HepG2 (cell line): ENCODE results near the gene TSNAXIP1. TPM values are rescaled to one million over a fixed set of nuclear protein-coding genes. Genes with fewer than 3 reads are reported as not detected.
A peak's percentile ranks its signal among the peaks of the same experiment; 100 is the strongest.

Experiments
- ARID5B ChIP-seq: IDR thresholded peaks from 2 replicates; pipeline ENCODE4 v1.4.0; 2020; ENCODE audit warnings: mild to moderate bottlenecking, missing genetic modification reagents
- CEBPB ChIP-seq: IDR thresholded peaks from 2 replicates; pipeline ENCODE4 v1.6.1; 2011; ENCODE audit warnings: low read depth, low read length, improper control_type of control experiment, borderline replicate concordance
- FOXO4 ChIP-seq: sonication (generic); formaldehyde crosslinking; conservative IDR thresholded peaks from 2 replicates; pipeline ENCODE4 v1.8.1; 2023; ENCODE audit warnings: missing genetic modification reagents
- GLI4 ChIP-seq: sonication (generic); formaldehyde crosslinking; IDR thresholded peaks from 2 replicates; pipeline ENCODE4 v1.5.1; 2020; ENCODE audit warnings: missing genetic modification reagents, mild to moderate bottlenecking, moderate library complexity, borderline replicate concordance
- GRHL1 ChIP-seq: sonication (generic); formaldehyde crosslinking; conservative IDR thresholded peaks from 2 replicates; pipeline ENCODE4 v1.8.0; 2022; ENCODE audit warnings: missing genetic modification reagents
- HHEX ChIP-seq: IDR thresholded peaks from 2 replicates; pipeline ENCODE4 v1.6.1; 2016; ENCODE audit warnings: control low read depth
- MAFG ChIP-seq: sonication (generic); formaldehyde crosslinking; IDR thresholded peaks from 2 replicates; pipeline ENCODE4 v1.5.1; 2020; ENCODE audit warnings: mild to moderate bottlenecking, missing genetic modification reagents
- MIER2 ChIP-seq: IDR thresholded peaks from 2 replicates; pipeline ENCODE4 v1.6.1; 2016; ENCODE audit warnings: missing biosample characterization, missing genetic modification reagents
- MNT ChIP-seq: fragments of 450-650 bp; IDR thresholded peaks from 2 replicates; pipeline ENCODE4 v1.6.1; 2016
- ONECUT2 ChIP-seq: sonication (generic); formaldehyde crosslinking; IDR thresholded peaks from 2 replicates; pipeline ENCODE4 v1.4.0; 2020; ENCODE audit warnings: missing genetic modification reagents
- TERF1 ChIP-seq: sonication (generic); formaldehyde crosslinking; IDR thresholded peaks from 2 replicates; pipeline ENCODE4 v1.8.0; 2022; ENCODE audit warnings: mild to moderate bottlenecking, missing genetic modification reagents, moderate library complexity
- TP53 ChIP-seq: sonication (generic); formaldehyde crosslinking; conservative IDR thresholded peaks from 2 replicates; pipeline ENCODE4 v1.4.0; 2020; ENCODE audit warnings: missing genetic modification reagents
- ZNF121 ChIP-seq: sonication (generic); formaldehyde crosslinking; IDR thresholded peaks from 2 replicates; pipeline ENCODE4 v1.5.0; 2020; ENCODE audit warnings: mild to moderate bottlenecking, missing genetic modification reagents
- ZNF282 ChIP-seq: fragments of 450-650 bp; IDR thresholded peaks from 2 replicates; pipeline ENCODE4 v1.6.1; 2018; ENCODE audit not compliant: partially characterized antibody
- ZNF446 ChIP-seq: sonication (generic); formaldehyde crosslinking; IDR thresholded peaks from 2 replicates; pipeline ENCODE4 v1.5.0; 2020; ENCODE audit warnings: mild to moderate bottlenecking, missing genetic modification reagents
- ZNF644 ChIP-seq: IDR thresholded peaks from 2 replicates; pipeline ENCODE4 v1.6.1; 2016; ENCODE audit warnings: low read depth
- ZNF776 ChIP-seq: sonication (generic); formaldehyde crosslinking; IDR thresholded peaks from 2 replicates; pipeline ENCODE4 v1.4.0; 2020; ENCODE audit warnings: mild to moderate bottlenecking, missing genetic modification reagents
- ZSCAN9 ChIP-seq: IDR thresholded peaks from 2 replicates; pipeline ENCODE4 v1.6.1; 2016; ENCODE audit warnings: borderline replicate concordance
- polyA plus RNA-seq, 8 experiments: library from polyadenylated mRNA; depleted of rRNA in 3 of 8; stranded (reverse) in 7 of 8; unstranded in 1 of 8; fragments of >200 nt; fragmentation: Illumina TruSeq in 4 of 8; extraction: Trizol in 4 of 8; gene quantifications; 2 replicates each; pipeline versions ENCODE4 v1.2.1 to v1.2.3, GENCODE V29; 2011 to 2016; ENCODE audit warnings: low read depth in 4 of 8, missing spikeins in 1 of 8, mixed read lengths in 1 of 8; ENCODE audit not compliant: insufficient read depth in 1 of 8
- total RNA-seq, 5 experiments: library from RNA; depleted of rRNA; stranded (reverse); fragments of >200 nt; fragmentation: Illumina TruSeq; extraction: Trizol; gene quantifications; 2 replicates each; pipeline ENCODE4 v1.2.3, GENCODE V29; 2016; ENCODE audit warnings: low read depth in 1 of 5

Gene TSNAXIP1
- total and polyA plus RNA-seq, 2 of the 13 experiments (the other 11 are each of a cell fraction or from before 2014, with no cell fraction given): 0.37 to 0.86 TPM

- peak; percentile 72 for TF ChIP-seq ARID5B (CRISPR knock-in tag)
- TF ChIP-seq MNT: peak; percentile 38; the same call in 1 of the 2 replicates
- TF ChIP-seq FOXO4 (CRISPR knock-in tag): no peak
- 0 out of 2 replicates have a peak, but pooled peaks have one; percentile 11 for TF ChIP-seq ONECUT2 (CRISPR knock-in tag)
- peak; percentile 56; the same call in 1 of the 2 replicates for TF ChIP-seq MIER2 (CRISPR knock-in tag)
- TF ChIP-seq CEBPB: no peak
- peak; percentile 37; the same call in 1 of the 2 replicates for TF ChIP-seq ZSCAN9 (CRISPR knock-in tag)
- TF ChIP-seq ZNF644 (CRISPR knock-in tag): 0 out of 2 replicates have a peak, but pooled peaks have one; percentile 31
- TF ChIP-seq ZNF121: no peak
- no peak for TF ChIP-seq GRHL1 (CRISPR knock-in tag)
- no peak; the same call in 1 of the 2 replicates for TF ChIP-seq HHEX (CRISPR knock-in tag)
- peak; percentile 90 for TF ChIP-seq ZNF446
- TF ChIP-seq MAFG (CRISPR knock-in tag): no peak
- no peak for TF ChIP-seq TERF1 (CRISPR knock-in tag)
- peak; percentile 72; the same call in 1 of the 2 replicates for TF ChIP-seq ZNF776
- TF ChIP-seq ZNF282: no peak
- TF ChIP-seq GLI4 (CRISPR knock-in tag): 0 out of 2 replicates have a peak, but pooled peaks have one; percentile 58
- no peak for TF ChIP-seq TP53 (CRISPR knock-in tag)
Observed at GRCh38 chr16:67841816-67842508, 35.3 kb downstream of the TSNAXIP1 start, which contains the start of gene THAP11 (continued).
